Measurements from ENCODE around the gene PACSIN3. TPM values are rescaled to one million over a fixed set of nuclear protein-coding genes. Genes with fewer than 3 reads are reported as not detected.

The PACSIN3 gene
- total RNA-seq, 2 donors from 2014 or later = 4.6 to 10.2 TPM

GRCh38 chr11:47130543-47130942 is 55.7 kb downstream of the PACSIN3 start:
- Mint-ChIP-seq H3K4me3 (no peak overlapping the region), H3K27me3 (ENCODE audit: low read depth) (no peaks in the 10 kb centered on the region), H3K36me3 (ENCODE audit: insufficient read depth in 2 of 2) (no peaks in the 10 kb centered on the region), H3K4me1 (ENCODE audit: low read depth) (no peaks in the 10 kb centered on the region), H3K9me3 (no peaks in the 10 kb centered on the region), H3K27ac (no peak overlapping the region)
- ATAC-seq (replicated peaks in 1 of 2) (no peak), DNase-seq (no peak)

Other genes starting within 250 kb of the PACSIN3 start
- 10 to 100 TPM; 20.4 to 21.2 TPM for gene CSTPP1, start 249.7 kb downstream of the PACSIN3 start, total RNA-seq
- gene ARFGAP2, start 9.6 kb downstream of the PACSIN3 start, total RNA-seq = 10 to 100 TPM; 83.8 to 91.6 TPM
- gene DDB2, start 28.5 kb upstream of the PACSIN3 start, total RNA-seq = 100 to 1,000 TPM; 306 to 397 TPM
- 10 to 100 TPM in 1 of 2 donors, 1 to 10 TPM in 1; 8.8 to 12.8 TPM for gene ACP2, start 62.4 kb upstream of the PACSIN3 start, total RNA-seq
- 10 to 100 TPM in 1 of 2 donors, 1 to 10 TPM in 1; 8.1 to 16.1 TPM for gene NR1H3, start 71.6 kb upstream of the PACSIN3 start, total RNA-seq
- 10 to 100 TPM; 68.6 to 73.5 TPM for gene MADD, start 83.7 kb upstream of the PACSIN3 start, total RNA-seq
- gene MYBPC3, start 166.3 kb upstream of the PACSIN3 start, total RNA-seq = not detected
- under 1 TPM; 0.35 to 0.55 TPM for gene SPI1, start 192.1 kb upstream of the PACSIN3 start, total RNA-seq
- gene SLC39A13, start 222.2 kb upstream of the PACSIN3 start, total RNA-seq = 10 to 100 TPM; 16.2 to 21.0 TPM
- 100 to 1,000 TPM; 121 to 149 TPM for gene PSMC3, start 240.0 kb upstream of the PACSIN3 start, total RNA-seq

Measured in activated T-cell treated with anti-CD3 and anti-CD28 coated beads, Interleukin-2, amount 50 U/mL, for 72 hours (primary cell).